Gastroesophageal sphincter (tissue), 4 donors: ENCODE results near the gene CCNYL1. TPM values are rescaled to one million over a fixed set of nuclear protein-coding genes. Genes with fewer than 3 reads are reported as not detected.
"Not testable (repeated sequence)": the region's sequence is repeated elsewhere in the genome, so short reads cannot be mapped to it uniquely, and the experiment has no call there.

Source experiments
- ATAC-seq: fragments of 150-250 bp; one replicate; pipeline ENCODE4 v1.9.1; 2016; ENCODE audit warnings: mild to moderate bottlenecking, moderate library complexity
- H3K27ac ChIP-seq, 4 donors: fragments of 200-600 bp; sonication (generic) in 3 of 4; 1 replicate in 3 of 4; 2 replicates in 1 of 4; pipeline ENCODE4 v1.5.1; 2016 to 2019
- H3K27me3 ChIP-seq: fragments of 200-600 bp; sonication (generic); one replicate; pipeline ENCODE4 v1.5.1; 2019
- H3K36me3 ChIP-seq, 2 donors: fragments of 200-600 bp; sonication (generic); one replicate each; pipeline ENCODE4 v1.5.1; 2019; ENCODE audit warnings: control low read depth in 1 of 2
- H3K4me1 ChIP-seq, 3 donors: fragments of 200-600 bp; sonication (generic); 1 replicate in 2 of 3; 2 replicates in 1 of 3; pipeline ENCODE4 v1.5.1; 2016 to 2019; ENCODE audit warnings: control low read depth in 2 of 3
- H3K4me3 ChIP-seq, 2 donors: fragments of 200-600 bp; sonication (generic); one replicate each; pipeline ENCODE4 v1.5.1; 2019; ENCODE audit warnings: mild to moderate bottlenecking in 1 of 2, moderate library complexity in 1 of 2
- H3K9me3 ChIP-seq, 3 donors: fragments of 200-600 bp; sonication (generic); one replicate each; pipeline ENCODE4 v1.5.1; 2017 to 2019; ENCODE audit warnings: control low read depth in 2 of 3
- CTCF ChIP-seq, 4 experiments: fragments of 200-600 bp in 2 of 4; fragments of 450-650 bp in 2 of 4; sonication (generic) in 1 of 4; IDR thresholded peaks; one replicate each; pipeline ENCODE4 v1.5.1; 2017 to 2019; ENCODE audit warnings: antibody characterized with exemption in 4 of 4, mild to moderate bottlenecking in 2 of 4, moderate library complexity in 2 of 4
- EP300 ChIP-seq: sonication (generic); formaldehyde crosslinking; IDR thresholded peaks from one replicate; pipeline ENCODE4 v1.6.1; 2017; ENCODE audit warnings: antibody characterized with exemption, mild to moderate bottlenecking
- POLR2A ChIP-seq, 2 donors: fragments of 450-650 bp; IDR thresholded peaks; one replicate each; pipeline ENCODE4 v1.6.1; 2017; ENCODE audit warnings: antibody characterized with exemption in 2 of 2, mild to moderate bottlenecking in 2 of 2, moderate library complexity in 1 of 2
- POLR2AphosphoS5 ChIP-seq: sonication (generic); formaldehyde crosslinking; IDR thresholded peaks from one replicate; pipeline ENCODE4 v1.6.1; 2017; ENCODE audit warnings: antibody characterized with exemption
- WGBS, 2 donors: methylation state at CpG; one replicate each; pipeline ENCODE4 v1.1.5; 2018; ENCODE audit warnings: low coverage in 1 of 2; 5-methylcytosine and 5-hydroxymethylcytosine counted together
- total RNA-seq, 4 donors: library from RNA; depleted of rRNA; stranded (reverse); fragments of >200 nt; gene quantifications; one replicate each; pipeline ENCODE4 v1.1.0, GENCODE V29; 2016

CCNYL1 gene
- total RNA-seq, 4 donors from 2014 or later, result 11.0 to 20.9 (median 11.9) TPM

- no peak for ATAC-seq
- no peak for TF ChIP-seq EP300
- no peak for TF ChIP-seq POLR2AphosphoS5
- TF ChIP-seq CTCF (IDR thresholded peaks at IDR 0.05), result no peak
- TF ChIP-seq POLR2A (IDR thresholded peaks at IDR 0.05), result no peak
- Histone ChIP-seq H3K36me3 (no peaks in the 10 kb centered on the region), H3K27me3 (peaks cover 36% of the 10 kb centered on the region), H3K4me3 (no peak overlapping the region), H3K9me3 (no peaks in the 10 kb centered on the region), H3K27ac (no peak overlapping the region), H3K4me1 (no peaks in the 10 kb centered on the region)
- 92 to 95% methylated on average over 5 to 6 of the region's 9 CpGs for WGBS, 2 donors
These were observed 28.9 kb upstream of the CCNYL1 start for GRCh38 chr2:207682557-207682956.

GRCh38 chr2:207683438-207683837 is 28.0 kb upstream of the CCNYL1 start:
- H3K36me3 ChIP-seq, result no peaks in the 10 kb centered on the region
- H3K27ac ChIP-seq, result no peak overlapping the region
- ATAC-seq, result no peak
- WGBS, 2 donors, result 85 to 91% methylated on average over 4 to 5 of the region's 5 CpGs
- no peak overlapping the region for H3K4me3 ChIP-seq
- TF ChIP-seq POLR2AphosphoS5, result no peak
- TF ChIP-seq CTCF (IDR thresholded peaks at IDR 0.05), result no peak
- H3K27me3 ChIP-seq, result peaks cover 34% of the 10 kb centered on the region
- no peaks in the 10 kb centered on the region for H3K4me1 ChIP-seq
- H3K9me3 ChIP-seq, result no peaks in the 10 kb centered on the region

GRCh38 chr2:207683879-207684627 is 27.4 kb upstream of the CCNYL1 start:
- Histone ChIP-seq H3K4me3 (no peak overlapping the region), H3K36me3 (no peaks in the 10 kb centered on the region), H3K27me3 (peaks cover 28% of the 10 kb centered on the region), H3K27ac (no peak overlapping the region), H3K9me3 (no peaks in the 10 kb centered on the region), H3K4me1 (no peaks in the 10 kb centered on the region)
- no peak for ATAC-seq
- WGBS, 2 donors, result 73 to 82% methylated on average over 3 of the region's 3 CpGs
- TF ChIP-seq POLR2A (IDR thresholded peaks at IDR 0.05) (no peak), POLR2AphosphoS5 (no peak), CTCF (IDR thresholded peaks at IDR 0.05) (no peak), EP300 (no peak)

GRCh38 chr2:207686812-207687211 is 24.6 kb upstream of the CCNYL1 start:
- H3K4me1 ChIP-seq, result no peaks in the 10 kb centered on the region
- H3K4me3 ChIP-seq, result no peak overlapping the region
- H3K27me3 ChIP-seq, result peaks cover 3% of the 10 kb centered on the region
- H3K27ac ChIP-seq, result no peak overlapping the region
- 53 to 63% methylated on average over 2 of the region's 2 CpGs for WGBS, 2 donors
- no peak for ATAC-seq
- no peak for TF ChIP-seq CTCF (IDR thresholded peaks at IDR 0.05)
- TF ChIP-seq POLR2AphosphoS5, result no peak
- TF ChIP-seq POLR2A (IDR thresholded peaks at IDR 0.05), result no peak
- no peak for TF ChIP-seq EP300
- H3K36me3 ChIP-seq, result no peaks in the 10 kb centered on the region
- H3K9me3 ChIP-seq, result no peaks in the 10 kb centered on the region

- TF ChIP-seq POLR2A (IDR thresholded peaks at IDR 0.05) (no peak), POLR2AphosphoS5 (no peak), EP300 (no peak), CTCF (IDR thresholded peaks at IDR 0.05) (no peak)
- H3K9me3 ChIP-seq, result no peaks in the 10 kb centered on the region
- H3K36me3 ChIP-seq, result no peaks in the 10 kb centered on the region
- H3K4me1 ChIP-seq, result no peaks in the 10 kb centered on the region
- no peak overlapping the region for H3K27ac ChIP-seq
- H3K4me3 ChIP-seq, result no peak overlapping the region
- no peaks in the 10 kb centered on the region for H3K27me3 ChIP-seq
- ATAC-seq, result no peak
These were observed 22.8 kb upstream of the CCNYL1 start for GRCh38 chr2:207688597-207688996.

GRCh38 chr2:207690845-207691461 is 20.5 kb upstream of the CCNYL1 start:
- H3K9me3 ChIP-seq, H3K27ac ChIP-seq, H3K4me3 ChIP-seq, H3K27me3 ChIP-seq, H3K4me1 ChIP-seq, H3K36me3 ChIP-seq, ATAC-seq: not testable (repeated sequence)
- 81 to 95% methylated on average over 8 to 13 of the region's 16 CpGs for WGBS, 2 donors
